ENCODE measurements around the gene CNOT6L.
"Not testable (repeated sequence)": the region's sequence is repeated elsewhere in the genome, so short reads cannot be mapped to it uniquely, and the experiment has no call there.

The CNOT6L gene

DNA sequence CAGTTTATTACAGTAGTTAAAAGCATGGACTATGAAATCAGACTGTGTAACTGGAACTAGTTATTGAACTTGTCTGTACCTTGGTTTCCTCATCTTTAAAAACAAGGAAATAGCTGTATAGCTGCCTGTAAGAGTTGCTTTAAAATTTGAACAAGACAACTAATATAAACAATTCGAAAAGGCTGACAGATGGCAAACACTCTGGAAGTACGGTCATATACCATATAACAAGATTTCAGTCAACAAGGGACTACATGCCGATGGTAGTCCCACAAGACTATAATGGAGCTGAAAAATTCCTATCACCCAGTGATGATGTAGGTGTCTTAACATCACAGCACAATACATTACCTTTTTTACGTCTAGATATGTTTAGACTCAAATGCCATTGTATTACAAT, 78.7 kb downstream of the CNOT6L start:
- ChIA-PET CTCF (no interaction called here), POLR2A (ENCODE audit: low non-redundant PET) (no interaction called here)
- DNase-seq (ENCODE audit: low spot score) = no peak
- TF ChIP-seq, protein P1, sequence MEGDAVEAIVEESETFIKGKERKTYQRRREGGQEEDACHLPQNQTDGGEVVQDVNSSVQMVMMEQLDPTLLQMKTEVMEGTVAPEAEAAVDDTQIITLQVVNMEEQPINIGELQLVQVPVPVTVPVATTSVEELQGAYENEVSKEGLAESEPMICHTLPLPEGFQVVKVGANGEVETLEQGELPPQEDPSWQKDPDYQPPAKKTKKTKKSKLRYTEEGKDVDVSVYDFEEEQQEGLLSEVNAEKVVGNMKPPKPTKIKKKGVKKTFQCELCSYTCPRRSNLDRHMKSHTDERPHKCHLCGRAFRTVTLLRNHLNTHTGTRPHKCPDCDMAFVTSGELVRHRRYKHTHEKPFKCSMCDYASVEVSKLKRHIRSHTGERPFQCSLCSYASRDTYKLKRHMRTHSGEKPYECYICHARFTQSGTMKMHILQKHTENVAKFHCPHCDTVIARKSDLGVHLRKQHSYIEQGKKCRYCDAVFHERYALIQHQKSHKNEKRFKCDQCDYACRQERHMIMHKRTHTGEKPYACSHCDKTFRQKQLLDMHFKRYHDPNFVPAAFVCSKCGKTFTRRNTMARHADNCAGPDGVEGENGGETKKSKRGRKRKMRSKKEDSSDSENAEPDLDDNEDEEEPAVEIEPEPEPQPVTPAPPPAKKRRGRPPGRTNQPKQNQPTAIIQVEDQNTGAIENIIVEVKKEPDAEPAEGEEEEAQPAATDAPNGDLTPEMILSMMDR (conservative IDR thresholded peaks at IDR 0.05; ENCODE audit: low read depth) = no peak
- H3K27ac ChIP-seq = no peak overlapping the region

DNA sequence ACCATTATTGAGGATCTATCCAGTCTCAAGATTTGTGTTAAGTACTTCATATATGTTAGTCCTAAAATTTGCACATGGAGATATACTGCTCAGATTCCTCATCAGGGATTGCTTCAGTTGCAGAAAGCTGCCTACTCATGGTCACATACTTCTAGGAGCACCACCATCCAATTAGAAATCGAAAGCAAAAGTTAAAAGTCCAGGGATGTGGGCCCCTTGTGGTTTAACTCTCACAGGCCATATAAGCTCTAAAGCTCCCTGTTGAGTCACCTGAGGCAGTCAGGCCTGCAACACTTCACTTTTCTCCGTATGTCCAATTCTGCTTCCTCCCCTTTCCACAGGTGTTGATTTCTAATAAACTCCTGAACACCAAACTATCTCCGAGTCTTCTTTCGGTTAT, 84.2 kb downstream of the CNOT6L start:
- DNase-seq (ENCODE audit: low spot score) = peak; percentile 55
- H3K27ac ChIP-seq = no peak overlapping the region
- POLR2A ChIA-PET (ENCODE audit: low non-redundant PET) = no interaction called here
- CTCF ChIA-PET = no interaction called here
- TF ChIP-seq, protein P1 (conservative IDR thresholded peaks at IDR 0.05; ENCODE audit: low read depth) = no peak

DNA sequence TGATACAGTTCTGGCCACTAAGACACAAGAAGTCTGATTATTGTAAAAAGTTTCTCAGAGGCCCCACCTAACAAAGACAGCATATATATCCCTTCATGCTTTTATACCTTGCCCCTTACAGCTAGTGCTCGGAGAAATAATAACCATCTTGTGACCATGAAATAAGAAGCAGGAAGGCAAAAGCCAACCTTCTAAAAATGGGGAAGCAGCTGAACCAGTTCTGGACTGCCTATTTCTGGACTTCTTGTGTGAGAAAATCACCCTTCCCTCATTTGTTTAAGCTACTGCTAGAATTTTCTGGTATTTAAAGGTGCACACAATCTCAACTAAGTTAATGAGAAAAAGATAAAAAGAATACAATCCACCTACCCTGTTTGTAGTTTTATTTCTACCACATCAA, 87.5 kb downstream of the CNOT6L start:
- no peak overlapping the region for H3K27ac ChIP-seq
- DNase-seq (ENCODE audit: low spot score) = no peak
- ChIA-PET CTCF (interaction anchor here (0.7 kb wide), 1 partner anchor 21 kb away, joined by 3 read pairs; no protein-coding TSS in a partner anchor), POLR2A (ENCODE audit: low non-redundant PET) (no interaction called here)
- TF ChIP-seq, protein P1 (conservative IDR thresholded peaks at IDR 0.05; ENCODE audit: low read depth) = no peak

DNA sequence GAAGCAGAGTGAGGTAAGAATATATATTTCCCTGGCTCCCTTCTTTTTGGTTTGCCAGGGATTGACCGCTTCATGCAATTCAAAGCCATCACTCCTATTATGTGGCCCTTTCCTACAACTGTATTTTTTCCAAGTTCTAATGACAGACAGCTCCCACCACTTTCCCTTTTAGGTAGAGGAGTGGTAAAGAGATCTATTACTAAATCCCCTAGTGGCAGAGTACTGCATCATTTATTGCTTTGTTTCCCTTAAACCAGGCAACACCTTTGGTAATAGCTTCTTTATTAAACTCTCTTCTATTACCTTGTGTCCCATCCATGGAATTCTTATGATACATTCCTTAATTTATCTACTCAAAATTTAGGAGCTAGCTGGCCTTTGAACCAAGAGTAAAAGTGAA, 90.7 kb downstream of the CNOT6L start:
- no peak for DNase-seq (ENCODE audit: low spot score)
- ChIA-PET POLR2A (ENCODE audit: low non-redundant PET) (no interaction called here), CTCF (interaction anchor here (0.8 kb wide), 1 partner anchor 19 kb away, joined by 3 read pairs; no protein-coding TSS in a partner anchor)
- TF ChIP-seq, protein P1 (conservative IDR thresholded peaks at IDR 0.05; ENCODE audit: low read depth) = no peak
- H3K27ac ChIP-seq = no peak overlapping the region

DNA sequence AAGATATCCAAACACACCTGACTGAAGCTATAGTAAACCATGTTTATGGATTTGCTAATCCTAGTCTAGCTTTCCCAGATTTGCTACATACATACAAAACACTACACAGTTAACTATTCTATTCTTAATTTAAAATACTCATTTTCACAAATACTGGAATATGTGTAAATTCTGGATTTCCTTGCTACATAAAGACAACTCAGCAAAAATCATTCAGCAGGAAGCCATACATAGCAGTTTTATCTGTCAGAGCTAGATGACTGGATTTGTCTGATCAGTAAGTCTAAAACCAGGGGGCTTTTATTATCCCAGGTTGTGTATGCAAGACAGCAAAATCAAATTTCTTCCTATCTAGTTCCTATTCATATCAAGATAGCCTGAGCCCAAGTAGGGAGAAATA, 98.1 kb downstream of the CNOT6L start:
- TF ChIP-seq, protein P1 (conservative IDR thresholded peaks at IDR 0.05; ENCODE audit: low read depth) = no peak
- H3K27ac ChIP-seq = no peak overlapping the region
- POLR2A ChIA-PET (ENCODE audit: low non-redundant PET) = no interaction called here
- CTCF ChIA-PET = no interaction called here
- no peak for DNase-seq (ENCODE audit: low spot score)

DNA sequence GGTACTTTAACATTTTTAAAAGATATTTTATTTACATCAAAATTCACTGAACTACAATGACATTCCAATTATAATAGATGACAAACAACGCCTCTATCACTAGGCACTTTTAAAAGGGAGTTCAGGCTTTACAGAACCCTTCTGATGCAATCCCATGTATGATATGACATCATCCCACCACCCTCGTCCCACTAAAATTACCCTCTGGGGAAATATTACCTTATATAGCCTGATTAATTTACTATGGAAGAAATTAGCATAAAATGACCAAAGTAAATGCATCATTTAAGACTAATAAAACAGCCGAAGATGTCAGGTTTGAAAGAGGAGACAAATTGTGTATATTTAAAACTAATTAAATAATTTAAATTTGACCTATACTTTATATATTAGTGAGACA, 100.7 kb downstream of the CNOT6L start:
- POLR2A ChIA-PET (ENCODE audit: low non-redundant PET); H3K27ac ChIP-seq; DNase-seq (ENCODE audit: low spot score): not testable (repeated sequence)
- CTCF ChIA-PET = interaction anchor here (0.6 kb wide), 1 partner anchor 240 kb away, joined by 3 read pairs; no protein-coding TSS in a partner anchor

DNA sequence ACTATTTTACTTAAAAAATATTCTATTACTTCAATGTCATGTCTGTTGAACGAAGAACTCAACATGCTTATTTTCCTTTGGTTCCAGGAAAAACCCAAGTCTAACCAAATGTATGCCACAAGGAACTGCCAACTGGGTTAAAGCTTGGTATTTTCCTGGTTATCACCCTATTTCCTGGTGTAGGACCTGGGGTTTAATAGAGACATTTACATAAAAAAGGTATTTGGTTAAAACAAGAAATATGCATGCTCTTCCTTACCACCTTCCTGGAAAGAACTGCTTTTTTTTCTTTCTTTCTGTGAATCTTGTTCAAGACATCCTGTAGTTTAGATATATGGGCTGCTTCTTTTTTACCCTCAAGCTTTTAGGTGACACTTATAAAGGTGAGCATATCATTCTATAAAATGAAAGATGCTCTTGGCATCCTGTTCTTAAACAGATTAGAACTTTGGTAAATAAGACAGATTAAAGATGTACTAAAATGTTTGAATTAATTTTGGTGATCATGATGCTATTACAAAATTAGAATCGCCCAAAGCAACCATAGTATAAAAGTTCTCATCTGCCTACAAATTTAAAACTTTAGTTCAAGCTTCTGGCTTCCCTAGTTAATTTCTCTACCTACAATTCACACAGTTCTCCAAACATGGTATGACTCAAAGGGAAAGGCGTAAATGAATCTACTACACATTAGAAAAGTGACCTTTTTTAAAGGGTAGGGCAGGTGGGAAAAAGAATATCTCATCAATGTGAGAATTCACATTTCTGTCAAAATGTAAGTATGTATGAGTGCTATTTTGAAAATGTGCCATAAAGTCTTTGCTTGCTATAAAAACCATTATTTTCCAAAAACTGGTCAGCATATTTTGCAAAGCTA, 103.5 kb downstream of the CNOT6L start:
- no peak overlapping the region for H3K27ac ChIP-seq
- POLR2A ChIA-PET (ENCODE audit: low non-redundant PET) = no interaction called here
- CTCF ChIA-PET = interaction anchor here (0.6 to 0.8 kb wide), 2 partner anchors 11 to 96 kb away, joined by 3 read pairs; no protein-coding TSS in a partner anchor
- DNase-seq (ENCODE audit: low spot score) = no peak
- TF ChIP-seq, protein P1 (conservative IDR thresholded peaks at IDR 0.05; ENCODE audit: low read depth) = no peak

All from RWPE1 (cell line).